ENCODE data around the gene AFAP1L2.

DNA sequence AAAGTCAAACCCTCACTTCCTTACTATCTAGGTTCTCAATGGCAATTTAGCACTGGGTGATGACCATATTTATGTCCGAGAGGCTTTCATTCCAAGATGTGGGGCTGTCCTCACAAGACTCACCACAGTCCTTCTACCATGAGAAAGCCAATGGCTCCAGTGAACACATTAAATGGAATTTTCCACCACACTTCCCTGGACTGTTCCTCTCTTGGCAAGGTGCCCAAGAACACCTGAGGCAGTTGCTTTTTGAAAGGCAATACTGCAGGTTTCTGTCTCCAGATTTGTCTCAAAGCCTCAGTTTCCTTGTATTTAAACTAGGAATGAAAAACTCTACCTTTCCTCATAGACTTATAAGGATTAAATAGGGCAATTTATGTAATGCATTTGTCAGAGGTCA is 24.2 kb downstream of the AFAP1L2 start:
- TF ChIP-seq EZH2phosphoT487 (IDR thresholded peaks at IDR 0.05) (no peak), EZH2 (IDR thresholded peaks at IDR 0.05) (no peak)
- TF ChIP-seq, protein P1, sequence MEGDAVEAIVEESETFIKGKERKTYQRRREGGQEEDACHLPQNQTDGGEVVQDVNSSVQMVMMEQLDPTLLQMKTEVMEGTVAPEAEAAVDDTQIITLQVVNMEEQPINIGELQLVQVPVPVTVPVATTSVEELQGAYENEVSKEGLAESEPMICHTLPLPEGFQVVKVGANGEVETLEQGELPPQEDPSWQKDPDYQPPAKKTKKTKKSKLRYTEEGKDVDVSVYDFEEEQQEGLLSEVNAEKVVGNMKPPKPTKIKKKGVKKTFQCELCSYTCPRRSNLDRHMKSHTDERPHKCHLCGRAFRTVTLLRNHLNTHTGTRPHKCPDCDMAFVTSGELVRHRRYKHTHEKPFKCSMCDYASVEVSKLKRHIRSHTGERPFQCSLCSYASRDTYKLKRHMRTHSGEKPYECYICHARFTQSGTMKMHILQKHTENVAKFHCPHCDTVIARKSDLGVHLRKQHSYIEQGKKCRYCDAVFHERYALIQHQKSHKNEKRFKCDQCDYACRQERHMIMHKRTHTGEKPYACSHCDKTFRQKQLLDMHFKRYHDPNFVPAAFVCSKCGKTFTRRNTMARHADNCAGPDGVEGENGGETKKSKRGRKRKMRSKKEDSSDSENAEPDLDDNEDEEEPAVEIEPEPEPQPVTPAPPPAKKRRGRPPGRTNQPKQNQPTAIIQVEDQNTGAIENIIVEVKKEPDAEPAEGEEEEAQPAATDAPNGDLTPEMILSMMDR (IDR thresholded peaks at IDR 0.05) = no peak

Data from neural progenitor cell (in vitro differentiated cells).